ENCODE measurements around the gene HSH2D. TPM values are rescaled to one million over a fixed set of nuclear protein-coding genes. Genes with fewer than 3 reads are reported as not detected.

Gene HSH2D
- total and polyA plus RNA-seq, 2 of the 13 experiments (the other 11 are each of a cell fraction or from before 2014, with no cell fraction given): 0.69 to 3.2 TPM

GRCh38 chr19:16143399-16144215 is at the start of gene HSH2D (continued):
- no peak for TF ChIP-seq SKIL (CRISPR knock-in tag; IDR thresholded peaks at IDR 0.05; ENCODE audit: borderline replicate concordance)
- TF ChIP-seq ZFP82 (CRISPR knock-in tag; IDR thresholded peaks at IDR 0.05; ENCODE audit: borderline replicate concordance): no peak
- peak; percentile 62 for TF ChIP-seq ZFX (CRISPR knock-in tag; IDR thresholded peaks at IDR 0.05; ENCODE audit: low read depth)
- TF ChIP-seq ZNF841 (CRISPR knock-in tag; IDR thresholded peaks at IDR 0.05; ENCODE audit: borderline replicate concordance): no peak
- TF ChIP-seq SP5 (CRISPR knock-in tag; IDR thresholded peaks at IDR 0.05; ENCODE audit: borderline replicate concordance, low read depth): peak; percentile 76
- TF ChIP-seq ZNF317 (CRISPR knock-in tag; IDR thresholded peaks at IDR 0.05): no peak
- TF ChIP-seq ZHX2 (IDR thresholded peaks at IDR 0.05; ENCODE audit: low read depth): no peak
- no peak for TF ChIP-seq ZHX2 (CRISPR knock-in tag; IDR thresholded peaks at IDR 0.05; ENCODE audit: borderline replicate concordance)
- no peak for TF ChIP-seq ZNF616 (CRISPR knock-in tag; IDR thresholded peaks at IDR 0.05; ENCODE audit: low read depth)
- no peak for TF ChIP-seq HDAC2 (CRISPR knock-in tag; IDR thresholded peaks at IDR 0.05)
- no peak for TF ChIP-seq TEAD3 (CRISPR knock-in tag; optimal IDR thresholded peaks at IDR 0.05; ENCODE audit: borderline replicate concordance)
- TF ChIP-seq ELF3 (CRISPR knock-in tag; IDR thresholded peaks at IDR 0.05): peak; percentile 56; the same call in 1 of the 2 replicates
- no peak for TF ChIP-seq SRSF4 (IDR thresholded peaks at IDR 0.05; ENCODE audit: low read depth, low read length, poor library complexity, severe bottlenecking)
- no peak for TF ChIP-seq ZNF83 (CRISPR knock-in tag; IDR thresholded peaks at IDR 0.05; ENCODE audit: borderline replicate concordance)
- no peak for TF ChIP-seq SNAPC2 (CRISPR knock-in tag; IDR thresholded peaks at IDR 0.05)
- TF ChIP-seq SAP130 (CRISPR knock-in tag; IDR thresholded peaks at IDR 0.05; ENCODE audit: low read depth): peak; percentile 38; the same call in 1 of the 2 replicates
- no peak for TF ChIP-seq TERF1 (CRISPR knock-in tag; IDR thresholded peaks at IDR 0.05)
- TF ChIP-seq ISX (CRISPR knock-in tag; conservative IDR thresholded peaks at IDR 0.05): no peak
- TF ChIP-seq ATM (IDR thresholded peaks at IDR 0.05; ENCODE audit: borderline replicate concordance): no peak
- no peak for TF ChIP-seq ZBTB14 (CRISPR knock-in tag; IDR thresholded peaks at IDR 0.05)
